ENCODE results near the gene CHST7. TPM values are rescaled to one million over a fixed set of nuclear protein-coding genes. Genes with fewer than 3 reads are reported as not detected.

The CHST7 gene
- total and polyA plus RNA-seq, 2 of the 13 experiments (the other 11 are each of a cell fraction or from before 2014, with no cell fraction given): 2.4 to 5.2 TPM

- TF ChIP-seq SALL2 (CRISPR knock-in tag; IDR thresholded peaks at IDR 0.05) (0 out of 2 replicates have a peak, but pooled peaks have one; percentile 20), NKX3-1 (CRISPR knock-in tag; IDR thresholded peaks at IDR 0.05) (0 out of 2 replicates have a peak, but pooled peaks have one; percentile 10), SKIL (CRISPR knock-in tag; IDR thresholded peaks at IDR 0.05; ENCODE audit: borderline replicate concordance) (0 out of 2 replicates have a peak, but pooled peaks have one; percentile 20), MIER3 (CRISPR knock-in tag; IDR thresholded peaks at IDR 0.05; ENCODE audit: borderline replicate concordance) (peak; percentile 58; the same call in 1 of the 2 replicates), GMEB1 (CRISPR knock-in tag; IDR thresholded peaks at IDR 0.05; ENCODE audit: borderline replicate concordance) (peak; percentile 60; the same call in 1 of the 2 replicates), CREB1 (IDR thresholded peaks at IDR 0.05) (peak; percentile 22; the same call in 1 of the 2 replicates), CREB1 (CRISPR knock-in tag; IDR thresholded peaks at IDR 0.05) (0 out of 2 replicates have a peak, but pooled peaks have one; percentile 35), ATM (IDR thresholded peaks at IDR 0.05; ENCODE audit: borderline replicate concordance) (no peak), ARID4A (CRISPR knock-in tag; IDR thresholded peaks at IDR 0.05; ENCODE audit: borderline replicate concordance) (peak; percentile 86; the same call in 1 of the 2 replicates), ATF7-NPFF (CRISPR knock-in tag; IDR thresholded peaks at IDR 0.05; ENCODE audit: low read depth) (0 out of 2 replicates have a peak, but pooled peaks have one; percentile 36), SAP130 (CRISPR knock-in tag; IDR thresholded peaks at IDR 0.05; ENCODE audit: low read depth) (peak; percentile 61), ZSCAN31 (CRISPR knock-in tag; IDR thresholded peaks at IDR 0.05; ENCODE audit: low read depth) (no peak), PHF20 (CRISPR knock-in tag; IDR thresholded peaks at IDR 0.05) (peak; percentile 66), JUNB (CRISPR knock-in tag; IDR thresholded peaks at IDR 0.05; ENCODE audit: borderline replicate concordance) (0 out of 2 replicates have a peak, but pooled peaks have one; percentile 35), TAF1 (CRISPR knock-in tag; IDR thresholded peaks at IDR 0.05) (peak; percentile 65; the same call in 1 of the 2 replicates), ZNF782 (CRISPR knock-in tag; IDR thresholded peaks at IDR 0.05; ENCODE audit: borderline replicate concordance) (0 out of 2 replicates have a peak, but pooled peaks have one; percentile 37), KDM5B (CRISPR knock-in tag; IDR thresholded peaks at IDR 0.05; ENCODE audit: borderline replicate concordance) (no peak), ZFX (CRISPR knock-in tag; IDR thresholded peaks at IDR 0.05; ENCODE audit: low read depth) (peak; percentile 87), EHMT2 (IDR thresholded peaks at IDR 0.05; ENCODE audit: borderline replicate concordance, low read depth, low read length) (no peak), IKZF4 (CRISPR knock-in tag; IDR thresholded peaks at IDR 0.05; ENCODE audit: borderline replicate concordance, low read depth, not compliant biosample characterization) (no peak)
Measured at GRCh38 chrX:46545111-46546005, 28.2 kb upstream of the CHST7 start, which contains the start of gene ZNF674 (continued).

Measured in HepG2 (cell line).